HG02759 (cell line): Measurements from ENCODE around the gene MED29.

ENCODE experiments used
- ATAC-seq: cut with Tn5 transposase; IDR thresholded peaks from one replicate; pipeline ENCODE4 v1.9.1; 2021; ENCODE audit warnings: mild to moderate bottlenecking, moderate library complexity; ENCODE audit not compliant: unreplicated experiment

MED29 gene

DNA sequence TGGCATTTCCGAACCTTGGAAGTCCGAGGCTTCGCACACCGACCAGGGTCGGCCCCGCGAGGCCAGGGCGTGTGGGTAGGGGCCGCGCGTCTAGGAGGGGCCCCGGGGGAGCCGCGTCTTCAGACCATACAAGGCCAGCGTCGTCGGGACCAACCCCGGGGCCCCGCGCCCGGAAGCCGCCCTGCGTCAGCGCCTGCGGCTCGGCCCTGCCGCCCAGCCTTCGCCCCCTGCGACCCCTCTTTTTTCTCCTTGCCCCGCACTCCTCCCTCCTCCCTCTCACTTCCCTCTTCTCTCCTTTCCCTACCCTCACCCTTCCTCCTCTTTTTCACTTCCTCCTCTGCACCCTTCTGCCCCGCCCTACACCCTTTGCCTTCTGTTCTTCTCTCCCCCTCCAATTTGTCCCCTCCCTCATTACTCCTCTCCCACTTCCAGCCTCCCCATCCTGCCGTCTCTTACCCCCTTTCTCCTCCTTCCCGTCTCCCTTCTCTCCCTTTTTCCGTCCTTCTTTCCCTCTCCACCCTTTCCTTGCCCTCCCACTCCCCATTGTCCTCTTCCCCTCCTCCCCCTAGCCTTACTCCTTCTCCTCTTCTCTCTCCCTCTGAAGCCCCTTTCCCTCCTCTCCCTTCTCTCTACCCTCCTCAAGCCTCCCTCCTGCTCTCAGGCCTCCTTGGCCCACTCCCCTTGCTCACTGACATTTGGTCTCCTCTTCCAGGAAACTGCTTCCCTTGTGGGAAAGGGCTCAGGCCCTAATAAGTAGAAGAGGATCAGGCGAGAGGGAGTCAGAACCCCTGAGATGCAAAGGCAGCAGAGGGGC lies 19.0 kb downstream of the MED29 start:
- ATAC-seq: no peak

DNA sequence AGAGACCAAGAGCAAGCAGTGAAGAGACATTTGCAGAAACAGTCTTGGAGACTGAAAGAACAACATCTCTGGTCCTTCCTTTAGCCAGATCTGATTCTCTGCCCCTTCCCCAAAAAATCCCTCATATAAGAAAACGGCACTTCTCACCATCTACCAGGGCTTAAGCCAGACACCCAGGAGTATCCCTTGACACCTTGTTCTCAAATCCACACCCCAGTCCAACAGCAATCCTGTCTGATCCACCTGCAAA lies 19.6 kb downstream of the MED29 start:
- no peak for ATAC-seq

DNA sequence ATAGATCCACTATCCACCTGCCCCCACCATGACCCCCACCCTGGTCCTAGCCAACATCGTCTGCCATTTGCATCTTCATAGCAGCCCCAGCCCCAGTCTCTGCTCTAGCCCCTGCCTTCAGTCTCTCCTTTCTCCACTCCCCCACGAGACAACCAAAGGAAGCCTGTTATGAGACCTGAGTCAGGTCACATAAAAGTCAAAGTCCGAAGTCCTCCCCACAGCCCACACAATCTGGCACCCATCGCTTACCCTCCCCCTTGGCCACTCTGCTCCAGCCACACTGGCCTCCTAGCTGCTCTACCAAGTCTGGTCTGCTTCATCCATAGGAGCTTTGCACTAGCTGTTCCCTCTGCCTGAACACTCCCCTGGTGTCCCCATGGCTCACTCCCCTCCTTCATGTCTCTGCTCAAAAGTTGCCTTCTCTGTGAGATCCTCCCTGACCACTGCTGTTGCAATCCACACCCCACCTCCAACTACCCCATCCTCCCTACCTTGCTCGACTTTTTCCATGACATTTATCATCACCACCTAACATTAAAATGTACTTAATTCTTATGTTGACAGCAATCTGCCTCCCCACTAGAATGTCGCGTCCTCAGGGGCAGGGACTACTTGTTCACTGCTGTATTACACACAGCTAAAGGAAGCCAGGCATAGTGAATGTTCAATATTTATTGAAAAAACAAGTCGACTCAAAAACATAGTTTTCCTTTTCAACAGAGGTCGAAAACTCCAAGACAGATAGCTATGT lies 20.1 kb downstream of the MED29 start:
- no peak for ATAC-seq

DNA sequence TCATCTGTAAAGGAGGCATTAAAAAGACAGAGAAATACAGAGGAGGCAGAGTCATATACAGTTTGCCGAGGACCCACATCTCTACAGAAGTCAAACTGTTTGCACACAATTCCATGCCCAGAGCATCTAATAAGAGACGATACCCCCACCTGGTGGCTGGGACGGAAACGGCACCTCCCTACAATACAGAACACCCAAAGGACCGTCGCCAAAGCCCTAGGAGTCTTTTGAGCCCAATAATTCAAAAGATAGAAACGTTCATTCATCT lies 20.6 kb downstream of the MED29 start:
- ATAC-seq: peak; percentile 18

DNA sequence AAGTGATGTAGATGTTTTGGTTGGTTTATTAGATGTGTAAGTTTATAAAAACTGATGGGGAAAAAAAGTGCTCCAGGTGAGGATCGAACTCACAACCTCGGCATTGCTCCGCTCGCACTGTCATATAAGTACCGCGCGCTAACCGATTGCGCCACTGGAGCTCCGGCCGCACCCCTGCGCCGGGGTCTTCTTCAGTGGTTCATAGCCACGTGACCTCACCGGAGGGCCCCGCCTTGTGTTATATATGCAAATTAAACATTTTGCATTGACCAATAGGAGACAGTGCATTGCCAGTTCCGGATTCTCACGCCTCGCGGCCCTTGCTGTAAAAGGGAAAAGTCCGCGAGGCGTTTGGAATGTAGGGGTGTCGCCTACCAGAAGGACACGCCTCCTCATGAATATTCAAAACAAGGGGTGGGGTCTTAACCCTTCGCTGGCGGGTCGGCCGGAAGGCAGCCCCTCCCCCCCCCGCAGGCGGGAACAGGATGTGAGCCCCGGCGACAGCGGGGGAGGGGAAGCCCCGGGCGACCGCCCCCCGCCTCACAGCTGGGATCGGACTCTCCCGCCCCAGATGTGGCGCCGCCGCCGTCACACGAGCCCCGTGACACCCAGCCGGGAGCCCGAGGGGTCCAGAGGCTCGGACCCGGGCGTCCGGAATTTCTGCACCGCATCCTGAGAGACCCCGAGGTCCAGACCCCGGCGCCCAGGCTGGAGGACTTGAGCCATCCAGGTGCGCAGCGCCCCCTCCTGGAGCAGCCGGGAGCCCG lies 21.1 kb downstream of the MED29 start, which contains the start of gene PLEKHG2:
PLEKHG2 (plus strand) TSS at position 570 of the 767 bp plus-strand sequence. CDS start 1,418 bp downstream, outside the sequence.
- peak; percentile 60 for ATAC-seq

DNA sequence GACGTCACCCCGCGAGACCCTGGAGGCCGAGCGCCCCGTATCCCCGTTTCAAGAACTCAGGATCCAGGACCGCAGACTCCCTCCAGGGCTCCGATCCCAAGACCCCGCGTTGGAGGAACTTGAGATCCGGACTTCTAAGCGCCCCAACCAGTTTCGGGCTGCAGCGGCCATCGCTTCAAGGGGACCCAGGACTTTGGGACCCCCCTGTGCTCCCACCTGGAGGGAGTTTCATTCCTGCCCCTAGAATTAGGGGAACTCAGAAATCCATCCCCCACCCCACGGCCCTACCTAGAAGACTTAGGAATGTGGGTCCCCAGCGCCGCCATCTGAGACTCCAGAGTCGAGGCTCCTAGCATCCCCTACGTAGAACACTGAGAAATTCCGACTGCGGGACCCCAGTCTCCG lies 21.7 kb downstream of the MED29 start:
- ATAC-seq: no peak

DNA sequence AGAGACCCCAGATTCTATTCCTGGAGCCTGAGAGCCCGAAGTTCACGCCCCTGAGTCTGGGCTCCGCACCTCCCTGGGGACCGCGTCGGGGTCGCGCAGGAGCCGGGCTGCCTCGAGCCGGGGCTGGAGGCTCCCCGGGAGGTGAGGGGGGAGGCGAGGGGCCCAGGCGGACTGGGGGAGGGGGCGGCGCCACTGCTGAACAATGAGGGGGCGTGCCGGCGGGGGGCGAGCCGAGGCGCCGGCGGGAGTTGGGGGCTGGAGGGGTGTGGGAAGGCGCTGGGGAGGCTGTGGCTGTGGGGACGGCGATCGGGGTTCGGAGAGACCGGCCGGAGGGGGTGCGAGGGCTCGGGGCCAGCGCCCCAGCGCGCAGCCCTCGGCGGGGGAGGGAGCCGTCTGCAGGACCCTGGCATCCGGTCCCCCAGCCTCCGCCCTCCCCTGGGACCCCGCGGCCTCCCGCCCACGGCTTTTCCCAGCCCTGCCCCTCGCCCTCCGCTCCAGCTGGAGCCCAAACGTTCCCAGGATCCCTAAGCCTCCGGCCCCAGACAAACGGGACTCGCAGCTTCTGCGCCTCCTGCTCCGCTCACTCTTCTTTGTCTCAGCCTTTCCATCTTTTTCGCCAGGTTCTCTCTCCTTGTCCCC lies 22.2 kb downstream of the MED29 start:
- ATAC-seq: no peak

DNA sequence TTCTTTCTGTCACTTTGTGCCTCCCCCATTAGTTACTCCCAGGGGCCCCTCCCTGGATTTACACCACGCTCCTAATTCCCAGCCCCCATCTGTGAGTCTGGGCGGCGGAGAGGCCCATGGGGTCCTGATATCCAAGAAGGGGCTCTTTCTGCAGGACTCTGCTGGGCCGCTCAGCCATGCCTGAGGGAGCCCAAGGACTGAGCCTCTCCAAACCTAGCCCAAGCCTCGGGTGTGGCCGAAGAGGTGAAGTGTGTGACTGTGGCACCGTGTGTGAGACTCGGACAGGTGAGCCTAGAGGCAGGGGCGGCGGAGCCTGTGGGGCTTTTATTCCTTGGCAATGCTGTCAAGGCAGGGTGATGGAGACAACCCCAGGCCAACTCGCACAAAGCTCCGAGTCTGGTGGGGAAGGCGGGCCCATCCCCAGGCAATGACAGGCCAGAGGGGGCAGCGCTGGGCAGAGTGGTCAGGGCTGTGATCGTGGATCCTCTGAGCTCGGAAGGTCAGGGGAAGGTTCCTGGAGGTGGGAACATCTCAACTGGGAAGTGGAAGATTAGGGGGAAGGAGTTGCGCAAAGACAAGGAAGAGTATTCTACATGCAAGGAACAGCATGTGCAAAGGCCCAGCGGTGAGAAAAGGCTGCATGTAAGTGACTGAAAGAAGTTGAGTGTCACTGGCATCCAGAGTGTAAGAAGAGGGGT lies 22.9 kb downstream of the MED29 start:
- no peak for ATAC-seq

DNA sequence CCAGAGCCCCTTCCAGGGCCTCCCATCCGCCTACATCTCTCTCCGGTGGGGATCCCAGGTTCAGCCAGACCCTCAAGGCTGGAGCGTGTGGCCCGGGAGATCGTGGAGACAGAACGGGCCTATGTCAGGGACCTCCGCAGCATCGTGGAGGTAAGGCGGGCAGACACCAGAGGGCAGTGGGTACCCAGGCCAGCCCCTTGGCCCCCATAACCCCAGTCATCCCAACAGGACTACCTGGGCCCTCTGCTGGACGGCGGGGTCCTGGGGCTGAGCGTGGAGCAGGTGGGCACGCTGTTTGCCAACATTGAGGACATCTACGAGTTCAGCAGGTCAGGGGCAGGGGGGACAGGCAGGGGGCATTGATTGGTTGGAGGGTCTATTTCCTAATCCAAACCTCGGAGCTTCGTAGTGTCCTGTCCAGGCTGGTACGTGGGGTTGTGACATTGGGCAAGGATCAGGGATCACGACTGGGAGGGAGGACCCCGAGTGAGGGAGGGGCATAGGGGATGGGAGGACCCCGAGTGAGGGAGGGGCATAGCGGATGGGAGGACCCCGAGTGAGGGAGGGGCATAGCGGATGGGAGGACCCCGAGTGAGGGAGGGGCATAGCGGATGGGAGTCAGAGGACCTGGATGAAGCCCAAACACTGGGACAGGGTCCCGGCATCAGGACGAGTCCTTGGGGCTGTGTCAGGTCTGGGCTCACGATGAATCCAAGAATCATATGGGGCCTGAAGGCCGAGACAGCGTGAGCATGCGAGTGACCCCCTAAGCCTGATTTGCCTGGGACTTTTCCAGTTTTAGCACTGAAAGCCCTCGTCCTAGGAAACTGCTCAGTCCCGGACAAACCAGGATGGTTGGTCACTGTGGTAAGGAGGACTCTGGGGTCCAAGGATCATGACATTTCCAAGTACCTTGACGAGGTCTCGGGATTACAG lies 24.2 kb downstream of the MED29 start:
- no peak for ATAC-seq

DNA sequence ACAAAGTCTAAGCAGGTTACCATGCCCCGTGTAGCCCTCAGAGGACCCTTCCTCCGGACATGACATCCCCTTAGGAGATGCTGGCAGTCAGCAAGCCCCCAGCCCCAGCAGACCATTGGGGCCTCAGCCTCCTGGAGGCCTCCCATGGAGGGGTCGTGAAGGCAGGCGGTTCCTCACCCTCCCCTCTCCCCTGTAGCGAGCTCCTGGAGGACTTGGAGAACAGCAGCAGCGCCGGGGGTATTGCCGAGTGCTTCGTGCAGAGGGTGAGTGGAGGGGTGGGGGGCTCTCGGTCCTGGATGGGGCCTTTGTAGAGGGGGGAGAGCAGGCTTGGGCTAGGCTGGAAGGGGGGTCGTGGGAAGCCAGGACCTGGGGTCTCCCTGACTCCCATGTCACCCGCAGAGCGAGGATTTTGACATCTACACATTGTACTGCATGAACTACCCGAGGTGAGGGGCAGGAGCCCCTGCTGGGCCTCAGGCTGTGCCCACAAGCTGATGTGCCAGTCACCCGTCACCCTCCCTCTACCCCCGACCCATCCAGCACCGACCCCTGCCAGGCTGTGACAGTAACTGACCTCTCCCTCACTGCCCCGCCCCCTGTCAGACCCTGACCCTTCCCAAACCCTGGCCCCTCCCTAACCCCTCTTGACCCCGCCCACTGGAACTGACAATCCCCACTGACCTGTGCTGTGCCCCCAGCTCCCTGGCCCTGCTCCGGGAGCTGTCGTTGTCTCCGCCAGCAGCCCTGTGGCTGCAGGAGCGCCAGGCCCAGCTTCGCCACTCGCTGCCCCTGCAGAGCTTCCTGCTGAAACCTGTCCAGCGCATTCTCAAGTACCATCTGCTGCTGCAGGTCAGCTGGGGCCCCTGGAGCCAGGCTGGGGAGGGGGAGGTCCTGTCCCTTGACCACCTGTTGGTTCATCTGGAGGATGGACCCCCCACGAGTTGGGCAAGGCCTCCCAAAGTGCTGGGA lies 25.3 kb downstream of the MED29 start:
- no peak for ATAC-seq

DNA sequence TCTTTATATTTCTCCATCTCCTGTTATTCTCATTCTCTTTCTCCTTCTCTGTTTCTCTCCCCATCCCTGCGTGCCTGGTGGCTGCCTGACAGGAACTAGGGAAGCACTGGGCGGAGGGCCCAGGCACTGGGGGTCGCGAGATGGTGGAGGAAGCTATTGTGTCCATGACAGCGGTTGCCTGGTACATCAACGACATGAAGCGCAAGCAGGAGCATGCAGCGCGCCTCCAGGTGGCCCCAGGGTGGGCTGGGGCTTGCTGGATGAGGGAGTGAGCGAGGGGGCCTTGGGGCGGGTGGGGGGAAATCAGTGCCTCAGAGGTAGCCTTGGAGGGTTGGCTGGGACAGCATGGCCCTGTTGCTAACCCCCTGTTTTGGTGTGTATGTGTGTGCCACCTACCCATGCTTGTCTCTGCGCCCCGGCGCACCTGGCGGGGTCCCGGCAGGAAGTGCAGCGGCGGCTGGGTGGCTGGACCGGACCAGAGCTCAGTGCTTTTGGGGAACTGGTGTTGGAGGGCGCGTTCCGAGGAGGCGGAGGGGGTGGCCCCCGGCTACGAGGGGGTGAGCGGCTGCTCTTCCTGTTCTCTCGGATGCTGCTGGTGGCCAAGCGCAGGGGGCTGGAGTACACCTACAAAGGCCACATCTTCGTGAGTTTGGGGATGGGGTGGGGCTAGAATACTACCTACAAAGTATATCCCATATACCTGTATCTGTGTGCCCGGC lies 26.4 kb downstream of the MED29 start:
- no peak for ATAC-seq

DNA sequence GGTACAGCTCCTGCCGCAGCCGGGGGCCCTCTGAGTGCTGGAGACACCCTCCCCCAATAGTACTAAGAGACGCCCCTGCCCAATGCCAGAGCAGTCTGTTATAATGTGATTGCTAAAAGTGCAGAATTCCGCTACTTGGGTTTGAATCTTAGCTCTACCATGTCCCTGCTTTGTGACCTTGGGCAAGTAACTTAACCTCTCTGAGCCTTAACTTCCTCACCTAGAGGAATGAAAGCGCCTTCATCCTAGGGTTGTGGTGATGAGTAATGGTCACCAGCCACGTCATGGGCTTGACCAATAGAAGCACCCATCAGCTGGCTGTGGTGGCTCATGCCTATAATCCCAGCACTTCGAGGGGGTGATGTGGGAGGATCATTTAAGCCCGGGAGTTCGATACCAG lies 27.8 kb downstream of the MED29 start:
- no peak for ATAC-seq

DNA sequence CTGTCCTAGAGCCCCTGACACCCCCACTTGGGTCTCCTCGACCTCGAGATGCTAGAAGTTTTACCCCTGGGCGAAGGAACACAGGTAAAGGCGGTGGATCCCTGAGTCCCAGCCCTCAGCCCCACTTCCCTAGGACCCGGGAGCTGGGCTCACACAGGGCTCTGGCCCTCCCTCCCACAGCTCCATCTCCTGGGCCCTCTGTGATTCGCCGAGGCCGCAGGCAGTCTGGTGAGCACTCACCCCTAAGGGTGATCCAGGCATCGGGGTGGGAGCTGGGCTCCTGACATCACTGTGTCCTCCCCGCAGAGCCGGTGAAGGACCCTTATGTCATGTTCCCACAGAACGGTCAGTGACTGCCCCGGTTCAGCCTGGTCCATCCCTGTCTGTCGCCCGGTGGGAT lies 29.6 kb downstream of the MED29 start:
- no peak for ATAC-seq

DNA sequence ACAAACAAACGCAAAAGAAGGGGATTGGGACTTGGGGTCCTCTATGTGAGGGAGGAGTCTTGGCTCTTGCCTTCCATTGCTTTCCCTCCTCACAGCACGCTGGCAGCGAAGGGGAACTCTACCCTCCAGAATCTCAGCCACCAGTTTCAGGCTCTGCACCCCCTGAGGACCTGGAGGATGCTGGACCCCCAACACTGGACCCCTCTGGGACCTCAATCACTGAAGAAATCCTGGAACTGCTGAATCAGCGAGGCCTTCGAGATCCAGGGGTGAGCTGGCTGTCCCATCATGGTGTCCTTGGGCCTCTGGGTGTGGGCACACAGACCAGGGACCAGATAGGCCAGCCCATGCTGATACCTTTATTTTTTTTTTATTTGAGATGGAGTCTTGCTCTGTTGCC lies 30.8 kb downstream of the MED29 start:
- ATAC-seq: no peak

DNA sequence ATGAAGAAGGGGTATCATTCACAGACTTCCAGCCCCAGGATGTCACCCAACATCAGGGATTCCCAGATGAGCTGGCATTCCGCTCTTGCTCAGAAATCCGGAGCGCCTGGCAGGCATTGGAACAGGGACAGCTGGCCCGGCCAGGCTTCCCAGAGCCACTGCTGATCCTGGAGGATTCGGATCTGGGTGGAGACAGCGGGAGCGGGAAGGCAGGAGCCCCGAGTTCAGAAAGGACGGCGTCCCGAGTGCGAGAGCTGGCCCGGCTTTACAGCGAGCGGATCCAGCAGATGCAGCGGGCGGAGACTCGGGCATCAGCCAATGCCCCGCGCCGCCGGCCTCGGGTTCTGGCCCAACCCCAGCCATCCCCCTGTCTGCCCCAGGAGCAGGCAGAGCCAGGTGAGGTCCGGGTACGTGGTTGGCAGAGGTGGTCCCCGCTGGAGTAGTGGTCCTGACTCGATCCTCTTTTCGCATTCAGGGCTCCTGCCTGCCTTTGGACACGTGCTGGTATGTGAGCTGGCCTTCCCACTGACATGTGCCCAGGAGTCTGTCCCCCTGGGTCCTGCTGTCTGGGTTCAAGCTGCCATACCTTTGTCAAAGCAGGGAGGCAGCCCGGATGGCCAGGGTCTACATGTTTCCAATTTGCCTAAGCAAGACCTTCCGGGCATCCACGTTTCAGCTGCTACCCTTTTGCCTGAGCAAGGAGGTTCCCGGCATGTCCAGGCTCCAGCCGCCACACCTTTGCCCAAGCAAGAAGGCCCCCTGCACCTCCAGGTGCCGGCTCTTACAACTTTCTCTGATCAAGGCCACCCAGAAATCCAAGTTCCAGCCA lies 32.3 kb downstream of the MED29 start:
- ATAC-seq: no peak

DNA sequence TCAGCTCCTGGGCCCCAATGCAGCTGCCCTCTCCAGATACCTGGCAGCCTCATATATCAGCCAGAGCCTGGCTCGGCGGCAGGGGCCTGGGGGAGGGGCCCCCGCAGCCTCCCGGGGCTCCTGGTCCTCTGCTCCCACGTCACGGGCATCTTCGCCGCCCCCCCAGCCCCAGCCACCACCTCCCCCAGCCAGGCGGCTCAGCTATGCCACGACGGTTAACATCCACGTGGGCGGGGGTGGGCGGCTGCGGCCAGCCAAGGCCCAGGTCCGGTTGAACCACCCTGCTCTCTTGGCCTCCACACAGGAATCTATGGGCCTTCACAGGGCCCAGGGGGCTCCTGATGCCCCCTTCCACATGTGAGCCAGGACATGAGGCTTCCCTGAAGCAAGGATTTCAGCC lies 33.8 kb downstream of the MED29 start:
- ATAC-seq: no peak

DNA sequence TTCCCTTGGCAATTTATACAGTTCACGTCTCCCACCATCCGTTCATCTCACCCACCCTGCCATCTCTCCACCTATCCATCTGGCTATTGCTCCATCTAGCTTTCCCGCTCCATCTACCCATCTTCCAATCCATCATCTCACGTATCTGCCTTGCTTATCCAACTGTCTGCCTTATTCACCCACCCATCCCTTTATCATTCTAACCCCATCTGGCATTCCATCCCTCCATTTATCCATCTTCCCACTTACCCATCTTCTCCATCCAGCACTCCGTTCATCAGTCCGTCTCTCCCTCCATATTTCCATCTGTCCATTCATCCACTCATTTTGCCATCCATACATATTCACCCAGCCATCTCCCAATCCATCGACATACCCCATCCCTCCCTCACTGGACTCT lies 34.6 kb downstream of the MED29 start:
- ATAC-seq: no peak
